HEK293 (cell line): ENCODE data around the gene TSPAN10.

Source experiments
- CTCF ChIA-PET: fragments of 350-600 bp; formaldehyde crosslinking; extraction: SDS; loops from one replicate; lab custom pipeline; 2021; ENCODE audit warnings: antibody characterized with exemption; lab: Yijun Ruan, JAX
- POLR2A ChIA-PET: fragments of 300-600 bp; formaldehyde crosslinking; extraction: SDS; loops from one replicate; lab custom pipeline; 2020; ENCODE audit warnings: antibody characterized with exemption, inconsistent platforms; lab: Yijun Ruan, JAX
- H3K27ac ChIP-seq: fragments of 200-500 bp; sonication (Bioruptor generic); 2 replicates; pipeline ENCODE4 v1.5.1; 2014; ENCODE audit warnings: low read depth, low read length, control low read depth, inconsistent platforms; ENCODE audit errors: extremely low read depth
- H3K36me3 ChIP-seq, 2 experiments: fragments of 200-500 bp in 1 of 2; sonication (Bioruptor generic) in 1 of 2; 1 replicate in 1 of 2; 2 replicates in 1 of 2; pipeline ENCODE4 v1.5.1; 2014 to 2017; ENCODE audit warnings: inconsistent platforms in 2 of 2, low read length in 2 of 2; ENCODE audit not compliant: control insufficient read depth in 2 of 2, insufficient read depth in 1 of 2
- H3K4me1 ChIP-seq: fragments of 200-500 bp; sonication (Bioruptor generic); 2 replicates; pipeline ENCODE4 v1.5.1; 2014; ENCODE audit warnings: mild to moderate bottlenecking, low read length, inconsistent platforms; ENCODE audit not compliant: control insufficient read depth, insufficient read depth
- H3K4me3 ChIP-seq: 2 replicates; pipeline ENCODE4 v1.5.1; 2011; ENCODE audit warnings: low read depth, mild to moderate bottlenecking, control low read depth, low read length, moderate library complexity
- H3K9me3 ChIP-seq: fragments of 200-500 bp; sonication (Bioruptor generic); 2 replicates; pipeline ENCODE4 v1.5.1; 2014; ENCODE audit warnings: low read depth, low read length, inconsistent platforms; ENCODE audit not compliant: control insufficient read depth, insufficient read depth
- EGR2 ChIP-seq: fragments of 450-650 bp; formaldehyde crosslinking; IDR thresholded peaks from 2 replicates; pipeline ENCODE4 v1.5.1; 2016; ENCODE audit warnings: low read depth, missing biosample characterization, missing genetic modification characterization
- GLIS2 ChIP-seq: fragments of 450-650 bp; formaldehyde crosslinking; IDR thresholded peaks from 2 replicates; pipeline ENCODE4 v1.5.1; 2016; ENCODE audit warnings: missing biosample characterization, missing genetic modification characterization
- IKZF3 ChIP-seq: fragments of 450-650 bp; IDR thresholded peaks from 2 replicates; pipeline ENCODE4 v1.5.0; 2018; ENCODE audit warnings: missing biosample characterization, mild to moderate bottlenecking, missing genetic modification characterization, moderate library complexity
- KLF16 ChIP-seq: fragments of 450-650 bp; formaldehyde crosslinking; IDR thresholded peaks from 2 replicates; pipeline ENCODE4 v1.5.1; 2017; ENCODE audit warnings: missing biosample characterization, missing genetic modification characterization
- YY2 ChIP-seq: fragments of 450-650 bp; formaldehyde crosslinking; IDR thresholded peaks from 2 replicates; pipeline ENCODE4 v1.5.1; 2016; ENCODE audit warnings: missing biosample characterization, missing genetic modification characterization
- ZBTB7A ChIP-seq: fragments of 450-650 bp; formaldehyde crosslinking; IDR thresholded peaks from 2 replicates; pipeline ENCODE4 v1.5.1; 2016; ENCODE audit warnings: low read depth, missing biosample characterization, missing genetic modification characterization
- ZBTB8A ChIP-seq: fragments of 450-650 bp; formaldehyde crosslinking; IDR thresholded peaks from 2 replicates; pipeline ENCODE4 v1.5.1; 2016; ENCODE audit warnings: missing biosample characterization, missing genetic modification characterization
- ZIC2 ChIP-seq: fragments of 450-650 bp; formaldehyde crosslinking; IDR thresholded peaks from 2 replicates; pipeline ENCODE4 v1.5.1; 2016; ENCODE audit warnings: missing biosample characterization, missing genetic modification characterization
- ZNF146 ChIP-seq: fragments of 450-650 bp; formaldehyde crosslinking; IDR thresholded peaks from 2 replicates; pipeline ENCODE4 v1.5.1; 2016; ENCODE audit warnings: missing biosample characterization, missing genetic modification characterization
- ZNF184 ChIP-seq: fragments of 450-650 bp; IDR thresholded peaks from 2 replicates; pipeline ENCODE4 v1.5.1; 2018; ENCODE audit warnings: missing biosample characterization, mild to moderate bottlenecking, missing genetic modification characterization
- ZNF2 ChIP-seq: fragments of 450-650 bp; formaldehyde crosslinking; IDR thresholded peaks from 2 replicates; pipeline ENCODE4 v1.5.1; 2016; ENCODE audit warnings: missing biosample characterization, missing genetic modification characterization
- ZNF394 ChIP-seq: fragments of 450-650 bp; formaldehyde crosslinking; IDR thresholded peaks from 2 replicates; pipeline ENCODE4 v1.5.1; 2016; ENCODE audit warnings: missing biosample characterization, missing genetic modification characterization, mild to moderate bottlenecking, moderate library complexity, borderline replicate concordance
- ZNF596 ChIP-seq: fragments of 450-650 bp; IDR thresholded peaks from 2 replicates; pipeline ENCODE4 v1.5.0; 2018; ENCODE audit warnings: missing biosample characterization, mild to moderate bottlenecking, missing genetic modification characterization, moderate library complexity
- ZNF792 ChIP-seq: fragments of 450-650 bp; formaldehyde crosslinking; IDR thresholded peaks from 2 replicates; pipeline ENCODE4 v1.5.1; 2016; ENCODE audit warnings: missing biosample characterization, missing genetic modification characterization
- ZSCAN30 ChIP-seq: fragments of 450-650 bp; IDR thresholded peaks from 2 replicates; pipeline ENCODE4 v1.5.1; 2018; ENCODE audit warnings: missing biosample characterization, mild to moderate bottlenecking, missing genetic modification characterization, moderate library complexity
- TF ChIP-seq, protein P1 (sequence below): fragments of 450-650 bp; formaldehyde crosslinking; IDR thresholded peaks from 2 replicates; pipeline ENCODE4 v1.5.1; 2016; ENCODE audit warnings: missing biosample characterization, missing genetic modification characterization, borderline replicate concordance
- TF ChIP-seq, protein P2 (sequence below): fragments of 450-650 bp; formaldehyde crosslinking; IDR thresholded peaks from 2 replicates; pipeline ENCODE4 v1.5.0; 2017; ENCODE audit warnings: missing biosample characterization, missing genetic modification characterization, borderline replicate concordance
- TF ChIP-seq, protein P3 (sequence below): IDR thresholded peaks from 2 replicates; pipeline ENCODE4 v1.6.1; 2011; ENCODE audit warnings: mild to moderate bottlenecking, low read depth, low read length, borderline replicate concordance
- TF ChIP-seq, protein P4 (sequence below): fragments of 450-650 bp; formaldehyde crosslinking; IDR thresholded peaks from 2 replicates; pipeline ENCODE4 v1.5.1; 2016; ENCODE audit warnings: missing biosample characterization, missing genetic modification characterization
- TF ChIP-seq, protein P5 (sequence below): sonication (generic); formaldehyde crosslinking; IDR thresholded peaks from 2 replicates; pipeline ENCODE4 v1.8.1; 2022; ENCODE audit warnings: mild to moderate bottlenecking, moderate library complexity, missing genetic modification reagents

TSPAN10 gene

DNA sequence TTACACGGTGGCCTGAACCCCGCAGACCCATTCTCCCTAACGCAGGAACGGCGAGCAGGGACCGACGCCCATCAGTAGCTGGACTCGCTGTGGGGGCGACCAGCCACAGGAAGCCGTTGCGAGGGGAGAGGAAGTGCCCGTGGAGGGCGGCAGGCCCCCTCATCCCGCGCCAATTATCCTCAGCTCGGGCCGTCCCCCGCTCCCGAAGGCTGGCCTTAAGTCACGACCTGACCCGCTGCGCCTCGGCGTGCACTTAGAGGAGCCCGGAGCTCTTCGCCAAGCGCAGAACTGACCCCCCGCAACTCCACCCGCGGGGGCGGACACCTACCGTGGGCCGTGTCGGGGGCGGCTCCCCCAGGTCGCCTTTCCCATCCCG lies 46.2 kb downstream of the TSPAN10 start (continued):
- TF ChIP-seq, protein P1, sequence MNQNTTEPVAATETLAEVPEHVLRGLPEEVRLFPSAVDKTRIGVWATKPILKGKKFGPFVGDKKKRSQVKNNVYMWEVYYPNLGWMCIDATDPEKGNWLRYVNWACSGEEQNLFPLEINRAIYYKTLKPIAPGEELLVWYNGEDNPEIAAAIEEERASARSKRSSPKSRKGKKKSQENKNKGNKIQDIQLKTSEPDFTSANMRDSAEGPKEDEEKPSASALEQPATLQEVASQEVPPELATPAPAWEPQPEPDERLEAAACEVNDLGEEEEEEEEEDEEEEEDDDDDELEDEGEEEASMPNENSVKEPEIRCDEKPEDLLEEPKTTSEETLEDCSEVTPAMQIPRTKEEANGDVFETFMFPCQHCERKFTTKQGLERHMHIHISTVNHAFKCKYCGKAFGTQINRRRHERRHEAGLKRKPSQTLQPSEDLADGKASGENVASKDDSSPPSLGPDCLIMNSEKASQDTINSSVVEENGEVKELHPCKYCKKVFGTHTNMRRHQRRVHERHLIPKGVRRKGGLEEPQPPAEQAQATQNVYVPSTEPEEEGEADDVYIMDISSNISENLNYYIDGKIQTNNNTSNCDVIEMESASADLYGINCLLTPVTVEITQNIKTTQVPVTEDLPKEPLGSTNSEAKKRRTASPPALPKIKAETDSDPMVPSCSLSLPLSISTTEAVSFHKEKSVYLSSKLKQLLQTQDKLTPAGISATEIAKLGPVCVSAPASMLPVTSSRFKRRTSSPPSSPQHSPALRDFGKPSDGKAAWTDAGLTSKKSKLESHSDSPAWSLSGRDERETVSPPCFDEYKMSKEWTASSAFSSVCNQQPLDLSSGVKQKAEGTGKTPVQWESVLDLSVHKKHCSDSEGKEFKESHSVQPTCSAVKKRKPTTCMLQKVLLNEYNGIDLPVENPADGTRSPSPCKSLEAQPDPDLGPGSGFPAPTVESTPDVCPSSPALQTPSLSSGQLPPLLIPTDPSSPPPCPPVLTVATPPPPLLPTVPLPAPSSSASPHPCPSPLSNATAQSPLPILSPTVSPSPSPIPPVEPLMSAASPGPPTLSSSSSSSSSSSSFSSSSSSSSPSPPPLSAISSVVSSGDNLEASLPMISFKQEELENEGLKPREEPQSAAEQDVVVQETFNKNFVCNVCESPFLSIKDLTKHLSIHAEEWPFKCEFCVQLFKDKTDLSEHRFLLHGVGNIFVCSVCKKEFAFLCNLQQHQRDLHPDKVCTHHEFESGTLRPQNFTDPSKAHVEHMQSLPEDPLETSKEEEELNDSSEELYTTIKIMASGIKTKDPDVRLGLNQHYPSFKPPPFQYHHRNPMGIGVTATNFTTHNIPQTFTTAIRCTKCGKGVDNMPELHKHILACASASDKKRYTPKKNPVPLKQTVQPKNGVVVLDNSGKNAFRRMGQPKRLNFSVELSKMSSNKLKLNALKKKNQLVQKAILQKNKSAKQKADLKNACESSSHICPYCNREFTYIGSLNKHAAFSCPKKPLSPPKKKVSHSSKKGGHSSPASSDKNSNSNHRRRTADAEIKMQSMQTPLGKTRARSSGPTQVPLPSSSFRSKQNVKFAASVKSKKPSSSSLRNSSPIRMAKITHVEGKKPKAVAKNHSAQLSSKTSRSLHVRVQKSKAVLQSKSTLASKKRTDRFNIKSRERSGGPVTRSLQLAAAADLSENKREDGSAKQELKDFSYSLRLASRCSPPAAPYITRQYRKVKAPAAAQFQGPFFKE (tag by site-specific recombination), result 0 out of 2 replicates have a peak, but pooled peaks have one; percentile 62
- TF ChIP-seq ZNF596 (tag by site-specific recombination) (no peak), EGR2 (tag by site-specific recombination) (peak; percentile 91), ZNF2 (tag by site-specific recombination) (0 out of 2 replicates have a peak, but pooled peaks have one; percentile 24), GLIS2 (peak; percentile 100), ZNF146 (tag by site-specific recombination) (peak; percentile 20; the same call in 1 of the 2 replicates), ZBTB7A (tag by site-specific recombination) (peak; percentile 88), KLF16 (tag by site-specific recombination) (no peak; the same call in none of the 2 replicates)

DNA sequence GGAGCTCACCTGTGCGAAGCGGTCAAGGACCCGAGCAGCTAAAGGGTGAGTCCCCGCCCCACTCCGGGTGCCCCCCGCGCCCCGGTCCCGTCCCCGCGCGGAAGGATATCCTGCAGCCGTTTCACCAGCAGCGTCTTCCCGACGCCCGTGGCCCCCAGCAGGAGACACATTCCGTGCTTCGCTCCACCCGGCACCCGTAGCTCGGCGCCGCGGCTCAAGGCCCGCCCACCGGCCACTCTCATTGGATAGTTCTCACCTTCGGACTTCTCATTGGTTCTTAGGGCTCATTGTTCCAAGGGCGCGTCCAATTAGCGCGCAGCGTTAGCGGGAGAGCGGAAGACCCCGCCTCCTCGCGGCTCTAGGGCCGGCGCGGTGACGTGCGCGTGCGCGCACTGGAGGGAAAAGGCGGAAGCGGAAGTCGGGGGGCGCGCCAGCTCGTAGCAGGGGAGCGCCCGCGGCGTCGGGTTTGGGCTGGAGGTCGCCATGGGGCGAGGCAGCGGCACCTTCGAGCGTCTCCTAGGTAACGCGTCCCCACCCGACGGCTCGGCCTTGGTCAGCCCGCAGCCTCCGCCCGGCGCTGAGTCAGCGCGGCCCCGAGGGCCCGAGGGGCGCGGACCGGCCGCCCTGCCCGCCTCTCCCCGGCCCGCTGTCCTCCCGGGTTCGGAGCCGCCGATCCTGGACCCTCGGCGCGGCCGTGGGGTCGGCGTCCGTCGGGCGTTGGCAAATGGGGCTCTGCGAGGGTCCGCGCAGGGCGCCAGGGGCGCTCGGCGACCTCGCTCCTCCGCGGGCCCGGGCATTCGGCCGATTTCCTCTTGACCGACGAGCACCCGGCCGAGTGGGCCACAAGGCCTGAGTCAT lies 46.8 kb downstream of the TSPAN10 start, which contains the start of the genes ARL16 and HGS:
TSS of gene ARL16 (minus strand) at position 214 of the 858 bp plus-strand sequence. CDS start at position 170, 44 bp downstream.
TSS of gene HGS (plus strand) at position 428 of the 858 bp plus-strand sequence. CDS start at position 484, 56 bp downstream.
- Histone ChIP-seq H3K4me3 (peak within 1 kb of the TSS; percentile 92), H3K4me1 (peaks cover 4% of the 10 kb centered on the region), H3K36me3 (peaks cover 6 to 55% of the 10 kb centered on the region in 2 experiments; a peak in 2 of 3 replicates), H3K27ac (peak within 1 kb of the TSS; percentile 82), H3K9me3 (no peaks in the 10 kb centered on the region)
- ChIA-PET POLR2A (interaction anchor here (0.5 to 6.6 kb wide), 35 partner anchors 9 to 461 kb away, joined by 3 to 109 read pairs (median 4); partner anchors contain the start of genes ACTG1, CCDC137, CEP131 and DCXR), CTCF (interaction anchor here (0.6 to 2.2 kb wide), 7 partner anchors 8 to 346 kb away, joined by 3 to 9 read pairs (median 5); no protein-coding TSS in a partner anchor)
- TF ChIP-seq ZNF394 (tag by site-specific recombination) (no peak), ZNF792 (tag by site-specific recombination) (no peak), YY2 (0 out of 2 replicates have a peak, but pooled peaks have one; percentile 20), IKZF3 (tag by site-specific recombination) (peak; percentile 82), ZNF184 (tag by site-specific recombination) (0 out of 2 replicates have a peak, but pooled peaks have one; percentile 12), KLF16 (tag by site-specific recombination) (peak; percentile 92; the same call in 1 of the 2 replicates), ZBTB8A (tag by site-specific recombination) (peak; percentile 90), ZIC2 (tag by site-specific recombination) (peak; percentile 88), ZSCAN30 (tag by site-specific recombination) (0 out of 2 replicates have a peak, but pooled peaks have one; percentile 32)
- TF ChIP-seq, protein P2, sequence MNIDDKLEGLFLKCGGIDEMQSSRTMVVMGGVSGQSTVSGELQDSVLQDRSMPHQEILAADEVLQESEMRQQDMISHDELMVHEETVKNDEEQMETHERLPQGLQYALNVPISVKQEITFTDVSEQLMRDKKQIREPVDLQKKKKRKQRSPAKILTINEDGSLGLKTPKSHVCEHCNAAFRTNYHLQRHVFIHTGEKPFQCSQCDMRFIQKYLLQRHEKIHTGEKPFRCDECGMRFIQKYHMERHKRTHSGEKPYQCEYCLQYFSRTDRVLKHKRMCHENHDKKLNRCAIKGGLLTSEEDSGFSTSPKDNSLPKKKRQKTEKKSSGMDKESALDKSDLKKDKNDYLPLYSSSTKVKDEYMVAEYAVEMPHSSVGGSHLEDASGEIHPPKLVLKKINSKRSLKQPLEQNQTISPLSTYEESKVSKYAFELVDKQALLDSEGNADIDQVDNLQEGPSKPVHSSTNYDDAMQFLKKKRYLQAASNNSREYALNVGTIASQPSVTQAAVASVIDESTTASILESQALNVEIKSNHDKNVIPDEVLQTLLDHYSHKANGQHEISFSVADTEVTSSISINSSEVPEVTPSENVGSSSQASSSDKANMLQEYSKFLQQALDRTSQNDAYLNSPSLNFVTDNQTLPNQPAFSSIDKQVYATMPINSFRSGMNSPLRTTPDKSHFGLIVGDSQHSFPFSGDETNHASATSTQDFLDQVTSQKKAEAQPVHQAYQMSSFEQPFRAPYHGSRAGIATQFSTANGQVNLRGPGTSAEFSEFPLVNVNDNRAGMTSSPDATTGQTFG, result no peak
- TF ChIP-seq, protein P3, sequence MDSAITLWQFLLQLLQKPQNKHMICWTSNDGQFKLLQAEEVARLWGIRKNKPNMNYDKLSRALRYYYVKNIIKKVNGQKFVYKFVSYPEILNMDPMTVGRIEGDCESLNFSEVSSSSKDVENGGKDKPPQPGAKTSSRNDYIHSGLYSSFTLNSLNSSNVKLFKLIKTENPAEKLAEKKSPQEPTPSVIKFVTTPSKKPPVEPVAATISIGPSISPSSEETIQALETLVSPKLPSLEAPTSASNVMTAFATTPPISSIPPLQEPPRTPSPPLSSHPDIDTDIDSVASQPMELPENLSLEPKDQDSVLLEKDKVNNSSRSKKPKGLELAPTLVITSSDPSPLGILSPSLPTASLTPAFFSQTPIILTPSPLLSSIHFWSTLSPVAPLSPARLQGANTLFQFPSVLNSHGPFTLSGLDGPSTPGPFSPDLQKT, result no peak; the same call in 1 of the 2 replicates
- TF ChIP-seq, protein P4, sequence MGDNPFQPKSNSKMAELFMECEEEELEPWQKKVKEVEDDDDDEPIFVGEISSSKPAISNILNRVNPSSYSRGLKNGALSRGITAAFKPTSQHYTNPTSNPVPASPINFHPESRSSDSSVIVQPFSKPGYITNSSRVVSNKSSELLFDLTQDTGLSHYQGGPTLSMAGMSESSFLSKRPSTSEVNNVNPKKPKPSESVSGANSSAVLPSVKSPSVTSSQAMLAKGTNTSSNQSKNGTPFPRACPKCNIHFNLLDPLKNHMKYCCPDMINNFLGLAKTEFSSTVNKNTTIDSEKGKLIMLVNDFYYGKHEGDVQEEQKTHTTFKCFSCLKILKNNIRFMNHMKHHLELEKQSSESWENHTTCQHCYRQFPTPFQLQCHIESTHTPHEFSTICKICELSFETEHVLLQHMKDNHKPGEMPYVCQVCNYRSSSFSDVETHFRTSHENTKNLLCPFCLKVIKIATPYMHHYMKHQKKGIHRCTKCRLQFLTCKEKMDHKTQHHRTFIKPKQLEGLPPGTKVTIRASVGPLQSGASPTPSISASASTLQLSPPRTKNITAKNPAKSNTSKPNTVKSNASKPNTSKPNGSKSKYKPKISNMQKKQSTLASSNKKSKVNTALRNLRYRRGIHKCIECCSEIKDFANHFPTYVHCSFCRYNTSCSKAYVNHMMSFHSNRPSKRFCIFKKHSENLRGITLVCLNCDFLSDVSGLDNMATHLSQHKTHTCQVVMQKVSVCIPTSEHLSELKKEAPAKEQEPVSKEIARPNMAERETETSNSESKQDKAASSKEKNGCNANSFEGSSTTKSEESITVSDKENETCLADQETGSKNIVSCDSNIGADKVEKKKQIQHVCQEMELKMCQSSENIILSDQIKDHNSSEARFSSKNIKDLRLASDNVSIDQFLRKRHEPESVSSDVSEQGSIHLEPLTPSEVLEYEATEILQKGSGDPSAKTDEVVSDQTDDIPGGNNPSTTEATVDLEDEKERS (tag by site-specific recombination), result no peak
- TF ChIP-seq, protein P5, sequence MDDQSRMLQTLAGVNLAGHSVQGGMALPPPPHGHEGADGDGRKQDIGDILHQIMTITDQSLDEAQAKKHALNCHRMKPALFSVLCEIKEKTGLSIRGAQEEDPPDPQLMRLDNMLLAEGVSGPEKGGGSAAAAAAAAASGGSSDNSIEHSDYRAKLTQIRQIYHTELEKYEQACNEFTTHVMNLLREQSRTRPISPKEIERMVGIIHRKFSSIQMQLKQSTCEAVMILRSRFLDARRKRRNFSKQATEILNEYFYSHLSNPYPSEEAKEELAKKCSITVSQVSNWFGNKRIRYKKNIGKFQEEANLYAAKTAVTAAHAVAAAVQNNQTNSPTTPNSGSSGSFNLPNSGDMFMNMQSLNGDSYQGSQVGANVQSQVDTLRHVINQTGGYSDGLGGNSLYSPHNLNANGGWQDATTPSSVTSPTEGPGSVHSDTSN, result peak; percentile 60
